Measurements from ENCODE around the gene GJA3.

The GJA3 gene

DNA sequence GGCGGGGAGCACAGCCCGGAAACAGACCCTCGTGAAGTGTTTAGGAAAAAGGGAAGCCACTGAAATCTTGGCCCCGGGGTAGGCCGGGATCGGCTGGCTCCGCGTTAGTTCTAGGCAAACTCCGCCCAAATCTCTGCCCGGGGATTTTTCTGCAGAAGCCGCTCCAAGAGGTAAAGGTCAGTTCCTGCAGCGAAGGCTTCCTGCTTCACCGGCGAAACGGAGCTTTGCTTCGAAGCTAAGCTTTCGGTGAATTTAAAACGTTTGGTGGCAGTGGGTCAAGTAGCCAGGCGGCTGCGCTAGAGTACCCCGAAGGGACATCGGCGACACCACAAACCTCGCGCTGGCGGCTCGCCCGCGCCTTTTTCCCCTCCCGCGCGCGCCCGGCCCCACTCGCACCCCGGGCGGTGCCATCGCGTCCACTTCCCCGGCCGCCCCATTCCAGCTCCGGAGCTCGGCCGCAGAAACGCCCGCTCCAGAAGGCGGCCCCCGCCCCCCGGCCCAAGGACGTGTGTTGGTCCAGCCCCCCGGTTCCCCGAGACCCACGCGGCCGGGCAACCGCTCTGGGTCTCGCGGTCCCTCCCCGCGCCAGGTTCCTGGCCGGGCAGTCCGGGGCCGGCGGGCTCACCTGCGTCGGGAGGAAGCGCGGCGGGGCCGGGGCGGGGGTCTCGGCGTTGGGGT lies 31.4 kb upstream of the GJA3 start:
- peaks cover 94% of the 10 kb centered on the region for H3K27me3 Mint-ChIP-seq (ENCODE audit: low read depth, poor library complexity)
- H3K27ac Mint-ChIP-seq: no peak overlapping the region
- peak overlapping the region; percentile 74 for H3K4me3 Mint-ChIP-seq
- peak; percentile 52 for DNase-seq
- no peaks in the 10 kb centered on the region for H3K9me3 Mint-ChIP-seq
- no peaks in the 10 kb centered on the region for H3K36me3 Mint-ChIP-seq (ENCODE audit: low read depth)
- TF ChIP-seq, protein P1, sequence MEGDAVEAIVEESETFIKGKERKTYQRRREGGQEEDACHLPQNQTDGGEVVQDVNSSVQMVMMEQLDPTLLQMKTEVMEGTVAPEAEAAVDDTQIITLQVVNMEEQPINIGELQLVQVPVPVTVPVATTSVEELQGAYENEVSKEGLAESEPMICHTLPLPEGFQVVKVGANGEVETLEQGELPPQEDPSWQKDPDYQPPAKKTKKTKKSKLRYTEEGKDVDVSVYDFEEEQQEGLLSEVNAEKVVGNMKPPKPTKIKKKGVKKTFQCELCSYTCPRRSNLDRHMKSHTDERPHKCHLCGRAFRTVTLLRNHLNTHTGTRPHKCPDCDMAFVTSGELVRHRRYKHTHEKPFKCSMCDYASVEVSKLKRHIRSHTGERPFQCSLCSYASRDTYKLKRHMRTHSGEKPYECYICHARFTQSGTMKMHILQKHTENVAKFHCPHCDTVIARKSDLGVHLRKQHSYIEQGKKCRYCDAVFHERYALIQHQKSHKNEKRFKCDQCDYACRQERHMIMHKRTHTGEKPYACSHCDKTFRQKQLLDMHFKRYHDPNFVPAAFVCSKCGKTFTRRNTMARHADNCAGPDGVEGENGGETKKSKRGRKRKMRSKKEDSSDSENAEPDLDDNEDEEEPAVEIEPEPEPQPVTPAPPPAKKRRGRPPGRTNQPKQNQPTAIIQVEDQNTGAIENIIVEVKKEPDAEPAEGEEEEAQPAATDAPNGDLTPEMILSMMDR (IDR thresholded peaks at IDR 0.05): no peak
- H3K4me1 Mint-ChIP-seq: peaks cover 12% of the 10 kb centered on the region

DNA sequence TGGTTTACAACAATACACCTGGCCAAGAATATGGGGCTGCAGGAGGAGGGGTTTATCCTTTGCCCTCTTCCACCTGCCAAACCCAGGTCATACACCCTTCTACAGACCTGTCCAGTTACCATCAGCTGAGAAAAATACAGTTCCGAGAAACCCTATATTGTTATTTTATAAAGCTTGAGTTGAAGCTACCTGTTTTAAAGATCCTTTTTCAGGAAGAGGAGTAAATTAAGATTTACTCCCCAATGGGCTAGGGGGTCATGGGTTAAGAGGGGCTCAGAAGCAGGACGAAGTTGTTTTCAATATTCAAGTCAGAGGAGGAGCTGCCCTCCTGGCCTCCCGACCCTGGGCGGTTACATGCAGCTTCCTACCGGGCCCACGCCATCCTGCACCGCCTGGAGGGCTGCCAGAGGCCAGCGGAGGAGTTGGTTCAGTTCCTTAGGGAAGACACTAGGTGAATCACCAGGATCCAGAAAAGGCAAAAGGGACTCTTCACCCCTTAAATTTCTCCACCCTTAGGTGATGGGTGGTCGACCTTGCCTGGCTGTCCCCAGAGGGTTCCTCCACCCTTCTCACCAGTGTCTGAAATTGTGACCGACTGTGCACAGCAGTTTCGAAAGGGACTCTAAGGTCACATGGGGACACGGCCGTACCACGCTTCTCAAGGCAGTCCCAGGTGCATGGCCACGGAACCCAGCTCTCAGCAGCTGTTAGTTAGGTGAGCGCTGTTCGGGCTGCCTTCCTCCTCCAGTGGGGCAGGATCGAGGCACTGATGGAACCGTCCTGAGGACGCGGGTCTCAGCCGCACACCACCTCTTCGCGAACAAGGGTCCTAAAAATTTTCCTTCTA lies 30.7 kb upstream of the GJA3 start:
- TF ChIP-seq, protein P1 (IDR thresholded peaks at IDR 0.05): no peak
- Mint-ChIP-seq H3K36me3 (ENCODE audit: low read depth) (no peaks in the 10 kb centered on the region), H3K27ac (no peak overlapping the region), H3K27me3 (ENCODE audit: low read depth, poor library complexity) (peaks cover 93% of the 10 kb centered on the region), H3K4me3 (peak overlapping the region; percentile 74), H3K4me1 (peaks cover 12% of the 10 kb centered on the region), H3K9me3 (no peaks in the 10 kb centered on the region)
- DNase-seq: peak; percentile 23

GRCh38 chr13:20190481-20191310 lies 29.8 kb upstream of the GJA3 start:
- DNase-seq: no peak
- TF ChIP-seq, protein P1 (IDR thresholded peaks at IDR 0.05): no peak
- H3K9me3 Mint-ChIP-seq: no peaks in the 10 kb centered on the region
- no peaks in the 10 kb centered on the region for H3K36me3 Mint-ChIP-seq (ENCODE audit: low read depth)
- H3K4me3 Mint-ChIP-seq: no peak overlapping the region
- H3K4me1 Mint-ChIP-seq: peaks cover 12% of the 10 kb centered on the region
- no peak overlapping the region for H3K27ac Mint-ChIP-seq
- H3K27me3 Mint-ChIP-seq (ENCODE audit: low read depth, poor library complexity): peaks cover 91% of the 10 kb centered on the region

- no peaks in the 10 kb centered on the region for H3K36me3 Mint-ChIP-seq (ENCODE audit: low read depth)
- peaks cover 12% of the 10 kb centered on the region for H3K4me1 Mint-ChIP-seq
- no peak overlapping the region for H3K4me3 Mint-ChIP-seq
- DNase-seq: no peak
- H3K9me3 Mint-ChIP-seq: no peaks in the 10 kb centered on the region
- peaks cover 89% of the 10 kb centered on the region for H3K27me3 Mint-ChIP-seq (ENCODE audit: low read depth, poor library complexity)
- TF ChIP-seq, protein P1 (IDR thresholded peaks at IDR 0.05): no peak
- no peak overlapping the region for H3K27ac Mint-ChIP-seq
These were observed 29.2 kb upstream of the GJA3 start for GRCh38 chr13:20190076-20190475.

GRCh38 chr13:20188667-20189553 lies 28.1 kb upstream of the GJA3 start:
- Mint-ChIP-seq H3K27ac (no peak overlapping the region), H3K4me1 (peaks cover 7% of the 10 kb centered on the region), H3K27me3 (ENCODE audit: low read depth, poor library complexity) (peaks cover 88% of the 10 kb centered on the region), H3K9me3 (no peaks in the 10 kb centered on the region), H3K36me3 (ENCODE audit: low read depth) (no peaks in the 10 kb centered on the region), H3K4me3 (no peak overlapping the region)
- TF ChIP-seq, protein P1 (IDR thresholded peaks at IDR 0.05): peak; percentile 9
- DNase-seq: no peak
